ENCODE results near the gene CD3D.

- TF ChIP-seq CTCF (IDR thresholded peaks at IDR 0.05) (no peak), POLR2A (IDR thresholded peaks at IDR 0.05) (no peak)
Measured at GRCh38 chr11:118310781-118311485, 31.6 kb downstream of the CD3D start.

Data from lower leg skin (tissue), 3 donors.